GM12801 (cell line): Measurements from ENCODE around the gene C10orf71.

Experiments
- CTCF ChIP-seq: IDR thresholded peaks from one replicate; pipeline ENCODE4 v1.5.1; 2011; ENCODE audit warnings: control low read depth; ENCODE audit not compliant: insufficient read length; ENCODE audit errors: extremely low read depth

Gene C10orf71

GRCh38 chr10:49255883-49256282 is 43.1 kb upstream of the C10orf71 start:
- TF ChIP-seq CTCF: no peak

- TF ChIP-seq CTCF: no peak
Measured at GRCh38 chr10:49257154-49257553, 41.8 kb upstream of the C10orf71 start.

GRCh38 chr10:49257626-49258349 is 41.2 kb upstream of the C10orf71 start:
- TF ChIP-seq CTCF: no peak

GRCh38 chr10:49258350-49258683 is 40.7 kb upstream of the C10orf71 start:
- no peak for TF ChIP-seq CTCF

- TF ChIP-seq CTCF: no peak
Measured at GRCh38 chr10:49260644-49261296, 38.2 kb upstream of the C10orf71 start.

- no peak for TF ChIP-seq CTCF
Measured at GRCh38 chr10:49263591-49263990, 35.4 kb upstream of the C10orf71 start.

- no peak for TF ChIP-seq CTCF
Measured at GRCh38 chr10:49264177-49264677, 34.7 kb upstream of the C10orf71 start.
